Bone marrow (tissue), 2 donors: ENCODE measurements around the gene ANKFN1.

Experiments used
- DNase-seq, 2 donors: peaks; one replicate each; lab custom pipeline; 2025; lab: John Stamatoyannopoulos, UW

Gene ANKFN1

GRCh38 chr17:56148333-56148732 is 4.9 kb upstream of the ANKFN1 start:
- DNase-seq = no peak

GRCh38 chr17:56149266-56150036 is 3.8 kb upstream of the ANKFN1 start:
- no peak for DNase-seq

- DNase-seq = no peak
Observed at GRCh38 chr17:56150649-56151048, 2.6 kb upstream of the ANKFN1 start.

GRCh38 chr17:56157845-56158244 is 4.6 kb downstream of the ANKFN1 start:
- DNase-seq = no peak

- no peak for DNase-seq
Observed at GRCh38 chr17:56158344-56158743, 5.1 kb downstream of the ANKFN1 start.

GRCh38 chr17:56158915-56159825 is 5.9 kb downstream of the ANKFN1 start:
- DNase-seq = no peak

- DNase-seq = no peak
Observed at GRCh38 chr17:56159826-56160380, 6.6 kb downstream of the ANKFN1 start.

GRCh38 chr17:56160422-56160821 is 7.1 kb downstream of the ANKFN1 start:
- no peak for DNase-seq

- no peak for DNase-seq
Observed at GRCh38 chr17:56165072-56165641, 11.9 kb downstream of the ANKFN1 start.

- no peak for DNase-seq
Observed at GRCh38 chr17:56167491-56167890, 14.2 kb downstream of the ANKFN1 start.

- no peak for DNase-seq
Observed at GRCh38 chr17:56169621-56170020, 16.3 kb downstream of the ANKFN1 start.

- no peak for DNase-seq
Observed at GRCh38 chr17:56171186-56171959, 18.1 kb downstream of the ANKFN1 start.

GRCh38 chr17:56172517-56172982 is 19.3 kb downstream of the ANKFN1 start:
- DNase-seq = no peak

GRCh38 chr17:56173026-56173425 is 19.8 kb downstream of the ANKFN1 start:
- DNase-seq = no peak

- DNase-seq = no peak
Observed at GRCh38 chr17:56173958-56174835, 20.9 kb downstream of the ANKFN1 start.

- no peak for DNase-seq
Observed at GRCh38 chr17:56175299-56175955, 22.2 kb downstream of the ANKFN1 start.

- DNase-seq = no peak
Observed at GRCh38 chr17:56176091-56176490, 22.8 kb downstream of the ANKFN1 start.

- DNase-seq = no peak
Observed at GRCh38 chr17:56177361-56177760, 24.1 kb downstream of the ANKFN1 start.

GRCh38 chr17:56178203-56178602 is 24.9 kb downstream of the ANKFN1 start:
- no peak for DNase-seq

- no peak for DNase-seq
Observed at GRCh38 chr17:56182081-56182480, 28.8 kb downstream of the ANKFN1 start.
